Panc1 (cell line): ENCODE data around the gene TMEM266. TPM values are rescaled to one million over a fixed set of nuclear protein-coding genes. Genes with fewer than 3 reads are reported as not detected.

Source experiments
- ATAC-seq: fragments of 200-7000 bp; cut with Tn5 transposase; 2 replicates; pipeline ENCODE4 v1.9.1; 2020; ENCODE audit warnings: mild to moderate bottlenecking, moderate library complexity
- BruUV-seq: library from RNA; stranded (reverse); fragments of 400-500 nt; replicated peaks from 2 replicates; lab custom pipeline; 2021; lab: Mats Ljungman, UMichigan
- CTCF ChIA-PET: fragments of 300-600 bp; sonication (Branson Sonifier 250); formaldehyde crosslinking; loops from one replicate; lab custom pipeline; 2022; ENCODE audit warnings: antibody characterized with exemption; lab: Charles Lee
- POLR2A ChIA-PET: fragments of 300-600 bp; sonication (Branson Sonifier 250); formaldehyde crosslinking; loops from one replicate; lab custom pipeline; 2022; ENCODE audit warnings: antibody characterized with exemption; lab: Charles Lee
- DNase-seq: peaks from one replicate; pipeline ENCODE4 v3.0.0-alpha.2; 2010; ENCODE audit warnings: low read depth, low spot score
- H3K27ac ChIP-seq: 2 replicates; pipeline ENCODE4 v1.5.1; 2011; ENCODE audit warnings: mild to moderate bottlenecking, low read length, inconsistent platforms
- H3K27me3 ChIP-seq: fragments of 200-500 bp; sonication (Bioruptor generic); 2 replicates; pipeline ENCODE4 v1.6.0; 2014; ENCODE audit warnings: low read length, inconsistent platforms; ENCODE audit not compliant: control insufficient read depth, insufficient read depth
- H3K36me3 ChIP-seq: fragments of 200-500 bp; sonication (Bioruptor generic); 2 replicates; pipeline ENCODE4 v1.5.1; 2014; ENCODE audit warnings: inconsistent platforms, mild to moderate bottlenecking, low read length, moderate library complexity; ENCODE audit not compliant: control insufficient read depth, insufficient read depth
- H3K4me1 ChIP-seq: 2 replicates; pipeline ENCODE4 v1.5.1; 2011; ENCODE audit warnings: inconsistent platforms, mild to moderate bottlenecking, low read length, moderate library complexity; ENCODE audit not compliant: control insufficient read depth, insufficient read depth
- H3K4me3 ChIP-seq, 2 experiments: 2 replicates each; pipeline ENCODE4 v1.5.1; 2011 to 2012; ENCODE audit warnings: low read depth in 2 of 2, low read length in 2 of 2, mild to moderate bottlenecking in 2 of 2, inconsistent platforms in 1 of 2, moderate library complexity in 1 of 2
- H3K9me3 ChIP-seq: fragments of 200-500 bp; sonication (Bioruptor generic); 2 replicates; pipeline ENCODE4 v1.5.1; 2014; ENCODE audit warnings: low read depth, mild to moderate bottlenecking, inconsistent platforms, low read length, moderate library complexity; ENCODE audit not compliant: control insufficient read depth, insufficient read depth
- POLR2AphosphoS5 ChIP-seq: IDR thresholded peaks from 2 replicates; pipeline ENCODE4 v1.6.1; 2012; ENCODE audit warnings: mild to moderate bottlenecking, low read depth, low read length, moderate library complexity
- SIN3A ChIP-seq: IDR thresholded peaks from 2 replicates; pipeline ENCODE4 v1.6.1; 2012; ENCODE audit warnings: low read depth, mild to moderate bottlenecking, low read length, moderate library complexity, borderline replicate concordance; ENCODE audit not compliant: insufficient read depth
- TCF7L2 ChIP-seq: IDR thresholded peaks from 2 replicates; pipeline ENCODE4 v1.6.1; 2011; ENCODE audit warnings: mild to moderate bottlenecking, low read depth, low read length, inconsistent platforms
- in situ Hi-C: cut with HindIII; loops from 2 replicates; pipeline ENCODE4 v1.10.0; 2016; ENCODE audit warnings: low sequenced_read_pairs, low pct_unique_long_range_greater_than_20kb
- intact Hi-C: fragments of 100-400 bp; cut with micrococcal nuclease; formaldehyde crosslinking; loops from one replicate; pipeline ENCODE4 v1.10.0; 2022; ENCODE audit not compliant: unreplicated experiment
- total RNA-seq: library from RNA; stranded (reverse); gene quantifications from one replicate; pipeline ENCODE4 v1.2.1, GENCODE V29; 2021; ENCODE audit not compliant: unreplicated experiment
- TF ChIP-seq, protein P1 (sequence below): fragments of 450-650 bp; IDR thresholded peaks from 2 replicates; pipeline ENCODE4 v1.5.1; 2017; ENCODE audit warnings: mild to moderate bottlenecking
- TF ChIP-seq, protein P2 (sequence below), 2 experiments: IDR thresholded peaks; 2 replicates each; pipeline ENCODE4 v1.6.1; 2011 to 2012; ENCODE audit warnings: low read depth in 2 of 2, control low read depth in 1 of 2, low read length in 1 of 2, mild to moderate bottlenecking in 1 of 2, moderate library complexity in 1 of 2; ENCODE audit not compliant: insufficient read depth in 1 of 2

TMEM266 gene
- total RNA-seq, 1 experiment from 2014 or later = 0.21 TPM

DNA sequence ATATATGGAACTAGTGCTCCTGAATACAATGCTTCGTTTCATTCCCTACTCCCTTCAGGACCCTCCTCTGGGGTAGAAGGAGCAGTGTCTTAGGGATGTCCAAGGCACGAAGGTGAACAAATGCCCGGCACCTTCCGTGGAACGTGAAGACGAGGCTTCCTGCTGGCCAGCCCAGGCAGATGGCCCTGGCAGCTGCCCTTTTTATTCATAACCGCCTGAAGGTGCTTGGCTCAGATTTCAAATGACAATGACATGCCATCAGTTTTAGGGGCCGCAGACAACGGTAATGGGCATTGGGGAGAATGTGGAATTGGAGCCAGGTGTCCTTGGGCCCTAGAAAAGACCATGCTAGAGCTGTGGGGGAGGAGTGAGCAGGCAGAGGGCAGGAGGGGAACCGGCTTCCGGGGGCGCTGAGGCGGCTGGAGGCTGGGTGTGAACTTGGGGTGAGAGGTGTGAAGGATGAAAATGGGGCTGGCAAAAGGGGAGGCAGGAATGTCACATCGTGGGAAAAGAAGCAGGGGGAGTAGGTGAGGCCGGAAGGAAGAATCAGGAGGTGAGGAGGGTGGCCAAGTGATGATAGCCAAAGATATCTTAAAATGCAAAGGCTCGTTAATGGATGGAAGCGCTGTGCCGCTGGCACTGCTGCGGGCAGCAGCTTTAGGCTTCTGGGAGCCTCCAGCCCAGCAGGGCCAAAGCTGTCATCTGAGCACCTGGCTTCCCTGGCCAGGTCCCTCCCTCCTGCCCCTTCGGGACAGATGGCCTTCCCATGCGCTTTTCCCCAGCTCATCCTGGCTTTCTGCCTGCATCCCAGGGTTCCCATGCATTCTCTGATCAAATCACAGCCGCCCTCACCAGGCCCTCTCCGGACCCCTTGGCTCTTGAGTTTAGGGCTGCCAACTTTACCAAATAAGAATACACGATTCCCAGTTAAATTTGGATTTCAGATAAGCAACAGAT is 93.7 kb downstream of the TMEM266 start:
- no peaks in the 10 kb centered on the region for H3K9me3 ChIP-seq
- no peaks in the 10 kb centered on the region for H3K27me3 ChIP-seq
- CTCF ChIA-PET = no interaction called here
- BruUV-seq = no TSS peak
- POLR2A ChIA-PET = no interaction called here
- DNase-seq = no peak
- H3K4me3 ChIP-seq = no peak overlapping the region
- H3K36me3 ChIP-seq = no peaks in the 10 kb centered on the region
- no peak for ATAC-seq
- 0 out of 2 replicates have a peak, but pooled peaks cover 5% of the 10 kb centered on the region for H3K4me1 ChIP-seq
- in situ Hi-C loops (no loop called here), intact Hi-C loops (no loop called here)
- no peak for TF ChIP-seq SIN3A
- TF ChIP-seq, protein P1, sequence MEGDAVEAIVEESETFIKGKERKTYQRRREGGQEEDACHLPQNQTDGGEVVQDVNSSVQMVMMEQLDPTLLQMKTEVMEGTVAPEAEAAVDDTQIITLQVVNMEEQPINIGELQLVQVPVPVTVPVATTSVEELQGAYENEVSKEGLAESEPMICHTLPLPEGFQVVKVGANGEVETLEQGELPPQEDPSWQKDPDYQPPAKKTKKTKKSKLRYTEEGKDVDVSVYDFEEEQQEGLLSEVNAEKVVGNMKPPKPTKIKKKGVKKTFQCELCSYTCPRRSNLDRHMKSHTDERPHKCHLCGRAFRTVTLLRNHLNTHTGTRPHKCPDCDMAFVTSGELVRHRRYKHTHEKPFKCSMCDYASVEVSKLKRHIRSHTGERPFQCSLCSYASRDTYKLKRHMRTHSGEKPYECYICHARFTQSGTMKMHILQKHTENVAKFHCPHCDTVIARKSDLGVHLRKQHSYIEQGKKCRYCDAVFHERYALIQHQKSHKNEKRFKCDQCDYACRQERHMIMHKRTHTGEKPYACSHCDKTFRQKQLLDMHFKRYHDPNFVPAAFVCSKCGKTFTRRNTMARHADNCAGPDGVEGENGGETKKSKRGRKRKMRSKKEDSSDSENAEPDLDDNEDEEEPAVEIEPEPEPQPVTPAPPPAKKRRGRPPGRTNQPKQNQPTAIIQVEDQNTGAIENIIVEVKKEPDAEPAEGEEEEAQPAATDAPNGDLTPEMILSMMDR = no peak
- TF ChIP-seq TCF7L2 = no peak
- TF ChIP-seq POLR2AphosphoS5 = no peak
- TF ChIP-seq, protein P2, sequence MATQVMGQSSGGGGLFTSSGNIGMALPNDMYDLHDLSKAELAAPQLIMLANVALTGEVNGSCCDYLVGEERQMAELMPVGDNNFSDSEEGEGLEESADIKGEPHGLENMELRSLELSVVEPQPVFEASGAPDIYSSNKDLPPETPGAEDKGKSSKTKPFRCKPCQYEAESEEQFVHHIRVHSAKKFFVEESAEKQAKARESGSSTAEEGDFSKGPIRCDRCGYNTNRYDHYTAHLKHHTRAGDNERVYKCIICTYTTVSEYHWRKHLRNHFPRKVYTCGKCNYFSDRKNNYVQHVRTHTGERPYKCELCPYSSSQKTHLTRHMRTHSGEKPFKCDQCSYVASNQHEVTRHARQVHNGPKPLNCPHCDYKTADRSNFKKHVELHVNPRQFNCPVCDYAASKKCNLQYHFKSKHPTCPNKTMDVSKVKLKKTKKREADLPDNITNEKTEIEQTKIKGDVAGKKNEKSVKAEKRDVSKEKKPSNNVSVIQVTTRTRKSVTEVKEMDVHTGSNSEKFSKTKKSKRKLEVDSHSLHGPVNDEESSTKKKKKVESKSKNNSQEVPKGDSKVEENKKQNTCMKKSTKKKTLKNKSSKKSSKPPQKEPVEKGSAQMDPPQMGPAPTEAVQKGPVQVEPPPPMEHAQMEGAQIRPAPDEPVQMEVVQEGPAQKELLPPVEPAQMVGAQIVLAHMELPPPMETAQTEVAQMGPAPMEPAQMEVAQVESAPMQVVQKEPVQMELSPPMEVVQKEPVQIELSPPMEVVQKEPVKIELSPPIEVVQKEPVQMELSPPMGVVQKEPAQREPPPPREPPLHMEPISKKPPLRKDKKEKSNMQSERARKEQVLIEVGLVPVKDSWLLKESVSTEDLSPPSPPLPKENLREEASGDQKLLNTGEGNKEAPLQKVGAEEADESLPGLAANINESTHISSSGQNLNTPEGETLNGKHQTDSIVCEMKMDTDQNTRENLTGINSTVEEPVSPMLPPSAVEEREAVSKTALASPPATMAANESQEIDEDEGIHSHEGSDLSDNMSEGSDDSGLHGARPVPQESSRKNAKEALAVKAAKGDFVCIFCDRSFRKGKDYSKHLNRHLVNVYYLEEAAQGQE (IDR thresholded peaks at IDR 0.05; ENCODE audit: insufficient read depth in 1 of 2, low read depth in 2 of 2, low read length in 1 of 2) = no peak
- H3K27ac ChIP-seq = no peak overlapping the region

DNA sequence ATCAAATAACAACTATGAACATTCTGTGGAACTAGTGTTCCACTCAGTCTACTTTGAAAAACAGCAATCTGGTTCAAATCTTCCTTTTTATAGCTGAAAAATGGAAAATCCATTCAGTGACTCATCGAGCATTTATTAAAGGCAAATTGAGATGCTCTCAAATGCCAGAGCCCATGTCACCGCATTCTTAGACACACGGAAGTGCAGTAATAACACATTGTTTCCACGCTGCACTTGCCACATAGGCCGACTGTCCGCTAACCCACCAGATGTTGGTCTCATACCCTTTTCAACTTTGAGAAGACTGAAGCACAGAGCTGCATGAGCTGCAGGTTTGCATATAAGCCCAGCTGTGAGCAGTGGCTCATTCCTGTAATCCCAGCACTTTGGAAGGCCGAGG is 95.9 kb downstream of the TMEM266 start:
- BruUV-seq = no TSS peak
- CTCF ChIA-PET = no interaction called here
- no peak overlapping the region for H3K27ac ChIP-seq

More for the DNA sequence above, 95.9 kb downstream of the TMEM266 start:
- in situ Hi-C loops = no loop called here
- ATAC-seq (no peak), DNase-seq (no peak)
- intact Hi-C loops = no loop called here
- TF ChIP-seq, protein P1 = no peak
- TF ChIP-seq TCF7L2 (no peak), POLR2AphosphoS5 (no peak)
- TF ChIP-seq, protein P2 (IDR thresholded peaks at IDR 0.05; ENCODE audit: insufficient read depth in 1 of 2, low read depth in 2 of 2, low read length in 1 of 2) = no peak
- no peaks in the 10 kb centered on the region for H3K27me3 ChIP-seq
- no peaks in the 10 kb centered on the region for H3K36me3 ChIP-seq
- H3K4me3 ChIP-seq = no peak overlapping the region
- H3K9me3 ChIP-seq = no peaks in the 10 kb centered on the region
- H3K4me1 ChIP-seq = 0 out of 2 replicates have a peak, but pooled peaks cover 5% of the 10 kb centered on the region
- POLR2A ChIA-PET = no interaction called here
